H9 (cell line): ENCODE measurements around the gene DIRAS2. TPM values are rescaled to one million over a fixed set of nuclear protein-coding genes. Genes with fewer than 3 reads are reported as not detected.

Experiments
- DNase-seq: peaks from one replicate; pipeline ENCODE4 v3.0.0-alpha.2; 2017
- H2AFZ ChIP-seq: one replicate; pipeline ENCODE4 v1.6.1; 2013; ENCODE audit warnings: mild to moderate bottlenecking, low read length, control low read depth, moderate library complexity
- H2AK5ac ChIP-seq: 2 replicates; pipeline ENCODE4 v1.6.1; 2013; ENCODE audit warnings: low read length, control low read depth, mixed read lengths; ENCODE audit not compliant: insufficient read length
- H2BK120ac ChIP-seq: one replicate; pipeline ENCODE4 v1.6.1; 2013; ENCODE audit warnings: low read depth, mild to moderate bottlenecking, low read length, control low read depth, inconsistent platforms; ENCODE audit not compliant: poor library complexity, severe bottlenecking
- H2BK12ac ChIP-seq: 2 replicates; pipeline ENCODE4 v1.6.1; 2013; ENCODE audit warnings: low read length, control low read depth, mixed read lengths, low read depth; ENCODE audit not compliant: insufficient read length
- H2BK15ac ChIP-seq: 2 replicates; pipeline ENCODE4 v1.6.1; 2013; ENCODE audit warnings: low read depth, low read length, control low read depth
- H2BK20ac ChIP-seq: one replicate; pipeline ENCODE4 v1.6.1; 2013; ENCODE audit warnings: low read depth, mild to moderate bottlenecking, low read length, control low read depth, inconsistent platforms; ENCODE audit not compliant: poor library complexity, severe bottlenecking
- H2BK5ac ChIP-seq: 2 replicates; pipeline ENCODE4 v1.6.1; 2013; ENCODE audit warnings: low read length, control low read depth, mixed read lengths; ENCODE audit not compliant: insufficient read length
- H3K14ac ChIP-seq: 2 replicates; pipeline ENCODE4 v1.6.1; 2013; ENCODE audit warnings: low read length, control low read depth; ENCODE audit not compliant: insufficient read depth
- H3K18ac ChIP-seq: 2 replicates; pipeline ENCODE4 v1.6.1; 2013; ENCODE audit warnings: low read depth, mild to moderate bottlenecking, mixed read lengths, low read length, control low read depth; ENCODE audit not compliant: insufficient read length
- H3K23ac ChIP-seq: 2 replicates; pipeline ENCODE4 v1.6.1; 2013; ENCODE audit warnings: low read length, control low read depth, mixed read lengths, low read depth; ENCODE audit not compliant: insufficient read length
- H3K23me2 ChIP-seq: 2 replicates; pipeline ENCODE4 v1.6.1; 2013; ENCODE audit warnings: low read depth, mild to moderate bottlenecking, mixed read lengths, low read length, control low read depth; ENCODE audit not compliant: insufficient read length, poor library complexity, severe bottlenecking
- H3K27ac ChIP-seq: 2 replicates; pipeline ENCODE4 v1.5.1; 2013; ENCODE audit warnings: low read length, control low read depth, mixed read lengths, low read depth; ENCODE audit not compliant: insufficient read length
- H3K27me3 ChIP-seq: 2 replicates; pipeline ENCODE4 v1.6.1; 2013; ENCODE audit warnings: low read length, control low read depth, inconsistent platforms; ENCODE audit not compliant: insufficient read depth
- H3K4ac ChIP-seq: 2 replicates; pipeline ENCODE4 v1.6.1; 2013; ENCODE audit warnings: low read depth, mild to moderate bottlenecking, control low read depth, inconsistent platforms, low read length, moderate library complexity
- H3K4me1 ChIP-seq: 2 replicates; pipeline ENCODE4 v1.6.1; 2013; ENCODE audit warnings: low read length, control low read depth, inconsistent platforms; ENCODE audit not compliant: insufficient read depth
- H3K4me2 ChIP-seq: 2 replicates; pipeline ENCODE4 v1.6.1; 2013; ENCODE audit warnings: low read length, control low read depth, mixed read lengths; ENCODE audit not compliant: insufficient read length, insufficient read depth
- H3K56ac ChIP-seq: 2 replicates; pipeline ENCODE4 v1.6.1; 2013; ENCODE audit warnings: low read depth, mild to moderate bottlenecking, mixed read lengths, low read length, control low read depth; ENCODE audit not compliant: insufficient read length
- H3K79me1 ChIP-seq: 2 replicates; pipeline ENCODE4 v1.6.1; 2013; ENCODE audit warnings: low read depth, mild to moderate bottlenecking, moderate library complexity, low read length, control low read depth, inconsistent platforms; ENCODE audit not compliant: insufficient read depth, poor library complexity, severe bottlenecking
- H3K79me2 ChIP-seq: 2 replicates; pipeline ENCODE4 v1.6.1; 2013; ENCODE audit warnings: low read length, control low read depth, inconsistent platforms; ENCODE audit not compliant: insufficient read depth
- H3K9ac ChIP-seq: 2 replicates; pipeline ENCODE4 v1.6.1; 2013; ENCODE audit warnings: low read length, control low read depth, mixed read lengths; ENCODE audit not compliant: insufficient read length; ENCODE audit errors: extremely low read depth
- H3K9me3 ChIP-seq: one replicate; pipeline ENCODE4 v1.6.1; 2013; ENCODE audit warnings: low read depth, low read length, inconsistent platforms; ENCODE audit not compliant: control insufficient read depth
- H3T11ph ChIP-seq: one replicate; pipeline ENCODE4 v1.6.1; 2013; ENCODE audit warnings: mild to moderate bottlenecking, low read length, control low read depth, inconsistent platforms
- H4K20me1 ChIP-seq: one replicate; pipeline ENCODE4 v1.6.1; 2013; ENCODE audit not compliant: control insufficient read depth, insufficient read length, insufficient read depth
- H4K5ac ChIP-seq: 2 replicates; pipeline ENCODE4 v1.6.1; 2013; ENCODE audit warnings: low read depth, mild to moderate bottlenecking, mixed read lengths, low read length, control low read depth; ENCODE audit not compliant: insufficient read length
- H4K8ac ChIP-seq: replicated peaks from 2 replicates; pipeline ENCODE4 v1.6.1; 2013; ENCODE audit warnings: low read length, control low read depth, mixed read lengths, low read depth; ENCODE audit not compliant: insufficient read length
- H4K91ac ChIP-seq: 2 replicates; pipeline ENCODE4 v1.6.1; 2013; ENCODE audit warnings: low read depth, mild to moderate bottlenecking, moderate library complexity, mixed read lengths, low read length, control low read depth; ENCODE audit not compliant: insufficient read length
- H3K27ac Mint-ChIP-seq, 3 experiments: 2 replicates in 2 of 3; 3 replicates in 1 of 3; pipeline ENCODE4 v1.8.0; 2020 to 2021; ENCODE audit warnings: mixed read lengths in 3 of 3, mild to moderate bottlenecking in 1 of 3, moderate library complexity in 1 of 3
- H3K27me3 Mint-ChIP-seq: 2 replicates; pipeline ENCODE4 v1.8.0; 2021; ENCODE audit warnings: low read depth, mild to moderate bottlenecking, moderate library complexity, mixed read lengths
- H3K36me3 Mint-ChIP-seq, 3 experiments: 2 replicates in 2 of 3; 3 replicates in 1 of 3; pipeline ENCODE4 v1.8.0; 2020 to 2021; ENCODE audit warnings: low read depth in 3 of 3, mixed read lengths in 3 of 3; ENCODE audit not compliant: insufficient read depth in 1 of 3
- H3K4me1 Mint-ChIP-seq, 2 experiments: 2 replicates each; pipeline ENCODE4 v1.8.0; 2020; ENCODE audit warnings: mixed read lengths in 2 of 2
- H3K4me3 Mint-ChIP-seq, 2 experiments: 2 replicates in 1 of 2; 3 replicates in 1 of 2; pipeline ENCODE4 v1.8.0; 2020 to 2021; ENCODE audit warnings: mild to moderate bottlenecking in 2 of 2, mixed read lengths in 2 of 2, moderate library complexity in 1 of 2
- H3K9me3 Mint-ChIP-seq, 2 experiments: 2 replicates in 1 of 2; 3 replicates in 1 of 2; pipeline ENCODE4 v1.8.0; 2020; ENCODE audit warnings: mild to moderate bottlenecking in 2 of 2, mixed read lengths in 2 of 2, moderate library complexity in 1 of 2
- WGBS: extraction: QIAGEN DNeasy Blood & Tissue Kit; methylation state at CpG from one replicate; pipeline ENCODE4 v1.1.7; 2013; ENCODE audit warnings: missing lambda C conversion rate, low lambda C conversion rate, mixed read lengths; ENCODE audit not compliant: insufficient read length; ENCODE audit errors: extremely low coverage; 5-methylcytosine and 5-hydroxymethylcytosine counted together
- total RNA-seq: library from RNA; stranded (reverse); gene quantifications from 2 replicates; pipeline ENCODE4 v1.2.1, GENCODE V29; 2021
- TF ChIP-seq, protein P1 (sequence below): fragments of 200-600 bp; sonication (generic); conservative IDR thresholded peaks from 3 replicates; pipeline ENCODE4 v1.8.0; 2021; ENCODE audit warnings: antibody characterized with exemption, mild to moderate bottlenecking

Gene DIRAS2
- total RNA-seq, 1 experiment from 2014 or later: not detected

DNA sequence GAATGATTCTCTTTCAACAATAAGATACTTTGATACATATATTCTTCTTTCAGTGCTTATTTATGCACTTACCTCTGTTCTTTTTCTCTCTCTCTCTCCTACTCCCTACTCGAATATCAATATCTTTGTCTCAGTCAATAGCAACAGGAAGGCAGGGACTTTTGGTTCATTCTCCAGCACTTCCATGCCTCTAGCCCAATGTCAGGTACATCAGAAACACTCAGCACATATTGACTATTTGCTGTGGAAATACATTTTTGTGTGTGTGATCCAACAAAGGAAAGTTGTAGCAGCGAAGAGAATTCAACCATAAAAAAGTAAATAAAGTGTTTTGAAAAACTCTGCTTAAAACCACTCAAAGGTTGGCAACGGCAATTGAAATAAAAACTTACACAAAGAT lies 12.6 kb downstream of the DIRAS2 start:
- Histone ChIP-seq H3T11ph (no peak overlapping the region), H3K27ac (no peak overlapping the region), H3K23me2 (no peaks in the 10 kb centered on the region), H3K27me3 (no peaks in the 10 kb centered on the region), H3K18ac (no peak overlapping the region), H3K56ac (no peak overlapping the region), H2BK120ac (no peak overlapping the region), H4K8ac (no peak overlapping the region), H3K9ac (no peak overlapping the region), H3K4ac (no peak overlapping the region), H2BK5ac (no peak overlapping the region), H2BK20ac (no peak overlapping the region), H2BK15ac (no peak overlapping the region), H3K14ac (no peak overlapping the region), H3K4me1 (no peaks in the 10 kb centered on the region), H3K9me3 (no peaks in the 10 kb centered on the region), H3K23ac (no peak overlapping the region), H4K20me1 (no peaks in the 10 kb centered on the region), H3K79me1 (no peaks in the 10 kb centered on the region), H4K91ac (no peak overlapping the region), H3K79me2 (no peaks in the 10 kb centered on the region), H2AK5ac (no peak overlapping the region), H3K4me2 (no peak overlapping the region), H2BK12ac (no peak overlapping the region), H4K5ac (no peak overlapping the region), H2AFZ (no peak overlapping the region)
- H3K9me3 Mint-ChIP-seq: no peaks in the 10 kb centered on the region
- DNase-seq: no peak
- no peak overlapping the region for H3K4me3 Mint-ChIP-seq
- H3K36me3 Mint-ChIP-seq: no peaks in the 10 kb centered on the region
- TF ChIP-seq, protein P1, sequence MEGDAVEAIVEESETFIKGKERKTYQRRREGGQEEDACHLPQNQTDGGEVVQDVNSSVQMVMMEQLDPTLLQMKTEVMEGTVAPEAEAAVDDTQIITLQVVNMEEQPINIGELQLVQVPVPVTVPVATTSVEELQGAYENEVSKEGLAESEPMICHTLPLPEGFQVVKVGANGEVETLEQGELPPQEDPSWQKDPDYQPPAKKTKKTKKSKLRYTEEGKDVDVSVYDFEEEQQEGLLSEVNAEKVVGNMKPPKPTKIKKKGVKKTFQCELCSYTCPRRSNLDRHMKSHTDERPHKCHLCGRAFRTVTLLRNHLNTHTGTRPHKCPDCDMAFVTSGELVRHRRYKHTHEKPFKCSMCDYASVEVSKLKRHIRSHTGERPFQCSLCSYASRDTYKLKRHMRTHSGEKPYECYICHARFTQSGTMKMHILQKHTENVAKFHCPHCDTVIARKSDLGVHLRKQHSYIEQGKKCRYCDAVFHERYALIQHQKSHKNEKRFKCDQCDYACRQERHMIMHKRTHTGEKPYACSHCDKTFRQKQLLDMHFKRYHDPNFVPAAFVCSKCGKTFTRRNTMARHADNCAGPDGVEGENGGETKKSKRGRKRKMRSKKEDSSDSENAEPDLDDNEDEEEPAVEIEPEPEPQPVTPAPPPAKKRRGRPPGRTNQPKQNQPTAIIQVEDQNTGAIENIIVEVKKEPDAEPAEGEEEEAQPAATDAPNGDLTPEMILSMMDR: no peak
- no peak overlapping the region for H3K27ac Mint-ChIP-seq
- WGBS: no CpG with 5 or more reads among the region's 3 CpGs
- no peaks in the 10 kb centered on the region for H3K4me1 Mint-ChIP-seq
- H3K27me3 Mint-ChIP-seq: no peaks in the 10 kb centered on the region
